ENCODE data around the gene HLA-B.

- TF ChIP-seq EZH2 (IDR thresholded peaks at IDR 0.05), result no peak
- no peak for TF ChIP-seq POLR2AphosphoS5 (IDR thresholded peaks at IDR 0.05; ENCODE audit: borderline replicate concordance, low read depth, low read length)
These were observed 11.8 kb downstream of the HLA-B start for GRCh38 chr6:31345026-31345730.

All from SK-N-MC (cell line).